ENCODE measurements around the gene ABCA2.
"Not testable (repeated sequence)": the region's sequence is repeated elsewhere in the genome, so short reads cannot be mapped to it uniquely, and the experiment has no call there.

Gene ABCA2

GRCh38 chr9:137062798-137063197 is 34.8 kb upstream of the ABCA2 start:
- DNase-seq (ENCODE audit: low read depth in 3 of 3): not testable (repeated sequence)

GRCh38 chr9:137062384-137062783 is 34.3 kb upstream of the ABCA2 start:
- no peak for DNase-seq (ENCODE audit: low read depth in 3 of 3)

- no peak for DNase-seq (ENCODE audit: low read depth in 3 of 3)
Measured at GRCh38 chr9:137058521-137059234, 30.6 kb upstream of the ABCA2 start.

GRCh38 chr9:137057545-137057944 is 29.5 kb upstream of the ABCA2 start:
- DNase-seq (ENCODE audit: low read depth in 3 of 3): no peak

GRCh38 chr9:137056739-137057415 is 28.8 kb upstream of the ABCA2 start:
- no peak for DNase-seq (ENCODE audit: low read depth in 3 of 3)

- no peak for DNase-seq (ENCODE audit: low read depth in 3 of 3)
Measured at GRCh38 chr9:137055385-137056364, 27.6 kb upstream of the ABCA2 start.

- no peak for DNase-seq (ENCODE audit: low read depth in 3 of 3)
Measured at GRCh38 chr9:137054932-137055384, 26.9 kb upstream of the ABCA2 start.

GRCh38 chr9:137053944-137054931 is 26.2 kb upstream of the ABCA2 start, which contains the start of gene ENTPD2:
ENTPD2 (minus strand) TSS chr9:137054061; CDS start chr9:137053997, 64 bp downstream.
- DNase-seq (ENCODE audit: low read depth in 3 of 3): no peak

- DNase-seq (ENCODE audit: low read depth in 3 of 3): no peak
Measured at GRCh38 chr9:137052998-137053943, 25.2 kb upstream of the ABCA2 start.

- DNase-seq (ENCODE audit: low read depth in 3 of 3): no peak
Measured at GRCh38 chr9:137052293-137052692, 24.3 kb upstream of the ABCA2 start.

GRCh38 chr9:137051145-137051724 is 23.2 kb upstream of the ABCA2 start:
- DNase-seq (ENCODE audit: low read depth in 3 of 3): no peak

- no peak for DNase-seq (ENCODE audit: low read depth in 3 of 3)
Measured at GRCh38 chr9:137050570-137050969, 22.5 kb upstream of the ABCA2 start.

- no peak for DNase-seq (ENCODE audit: low read depth in 3 of 3)
Measured at GRCh38 chr9:137049544-137050449, 21.8 kb upstream of the ABCA2 start.

GRCh38 chr9:137048655-137049543 is 20.9 kb upstream of the ABCA2 start:
- no peak for DNase-seq (ENCODE audit: low read depth in 3 of 3)

GRCh38 chr9:137046088-137046787 is 18.2 kb upstream of the ABCA2 start, which contains the start of gene NPDC1:
NPDC1 (minus strand) TSS chr9:137046177; CDS start chr9:137045989, 188 bp downstream.
- peak; percentile 62 to 79 (median 75) for DNase-seq (ENCODE audit: low read depth in 3 of 3)
